GM12878 (cell line): ENCODE results near the gene MXRA8. TPM values are rescaled to one million over a fixed set of nuclear protein-coding genes. Genes with fewer than 3 reads are reported as not detected.
A peak's percentile ranks its signal among the peaks of the same experiment; 100 is the strongest.

ENCODE experiments used
- CBFB ChIP-seq: IDR thresholded peaks from 2 replicates; pipeline ENCODE4 v1.6.1; 2016; ENCODE audit warnings: antibody characterized with exemption, low read depth
- CBX5 ChIP-seq: sonication (generic); IDR thresholded peaks from 2 replicates; pipeline ENCODE4 v1.6.1; 2016; ENCODE audit warnings: low read depth, moderate library complexity, mild to moderate bottlenecking, inconsistent platforms
- CHD1 ChIP-seq: IDR thresholded peaks from 2 replicates; pipeline ENCODE4 v1.6.1; 2012; ENCODE audit warnings: low read depth, low read length, improper control_type of control experiment
- CHD2 ChIP-seq: IDR thresholded peaks from 2 replicates; pipeline ENCODE4 v1.6.1; 2011; ENCODE audit warnings: low read depth, low read length, improper control_type of control experiment, borderline replicate concordance
- EED ChIP-seq: sonication (generic); IDR thresholded peaks from 2 replicates; pipeline ENCODE4 v1.6.1; 2016; ENCODE audit warnings: antibody characterized with exemption, low read depth
- FOXK2 ChIP-seq: fragments of 450-650 bp; IDR thresholded peaks from 2 replicates; pipeline ENCODE4 v1.6.1; 2017; ENCODE audit warnings: mild to moderate bottlenecking, moderate library complexity
- HCFC1 ChIP-seq: fragments of 150-350 bp; IDR thresholded peaks from 2 replicates; pipeline ENCODE4 v1.6.1; 2014; ENCODE audit warnings: low read length
- JUNB ChIP-seq: IDR thresholded peaks from 2 replicates; pipeline ENCODE4 v1.6.1; 2016; ENCODE audit warnings: antibody characterized with exemption, mild to moderate bottlenecking
- MTA3 ChIP-seq: IDR thresholded peaks from 2 replicates; pipeline ENCODE4 v1.6.1; 2012; ENCODE audit warnings: low read length, inconsistent platforms, borderline replicate concordance
- NR2C1 ChIP-seq: fragments of 450-650 bp; IDR thresholded peaks from 2 replicates; pipeline ENCODE4 v1.6.1; 2017; ENCODE audit warnings: antibody characterized with exemption, mild to moderate bottlenecking, moderate library complexity
- NR2C2 ChIP-seq: IDR thresholded peaks from 2 replicates; pipeline ENCODE4 v1.6.1; 2011; ENCODE audit warnings: borderline replicate concordance, low read depth; ENCODE audit not compliant: control insufficient read depth, insufficient read length
- NRF1 ChIP-seq: conservative IDR thresholded peaks from 2 replicates; pipeline ENCODE4 v1.6.1; 2011; ENCODE audit warnings: mild to moderate bottlenecking, low read depth, low read length, improper control_type of control experiment
- PAX8 ChIP-seq: fragments of 450-650 bp; IDR thresholded peaks from 2 replicates; pipeline ENCODE4 v1.6.1; 2017; ENCODE audit warnings: mild to moderate bottlenecking, moderate library complexity
- POLR2AphosphoS2 ChIP-seq: IDR thresholded peaks from 2 replicates; pipeline ENCODE4 v1.6.1; 2011; ENCODE audit warnings: low read depth, mild to moderate bottlenecking, low read length, improper control_type of control experiment, moderate library complexity
- RAD21 ChIP-seq: IDR thresholded peaks from 2 replicates; pipeline ENCODE4 v1.6.1; 2011; ENCODE audit warnings: mild to moderate bottlenecking, low read depth, low read length, moderate library complexity; ENCODE audit not compliant: insufficient read depth
- SMARCA5 ChIP-seq: fragments of 450-650 bp; IDR thresholded peaks from 2 replicates; pipeline ENCODE4 v1.6.1; 2017; ENCODE audit warnings: mild to moderate bottlenecking
- SMC3 ChIP-seq: IDR thresholded peaks from 2 replicates; pipeline ENCODE4 v1.6.1; 2011; ENCODE audit warnings: low read length, improper control_type of control experiment, borderline replicate concordance
- SREBF2 ChIP-seq: IDR thresholded peaks from 2 replicates; pipeline ENCODE4 v1.6.1; 2012; ENCODE audit warnings: mild to moderate bottlenecking, low read length
- ZNF622 ChIP-seq: fragments of 450-650 bp; IDR thresholded peaks from 2 replicates; pipeline ENCODE4 v1.6.1; 2017; ENCODE audit warnings: mild to moderate bottlenecking, inconsistent platforms
- polyA plus RNA-seq, 11 experiments: library from polyadenylated mRNA; depleted of rRNA in 4 of 11; unstranded in 6 of 11; stranded (reverse) in 5 of 11; fragments of >200 nt; fragmentation: Nextera tagmentation in 4 of 11; fragmentation: Illumina TruSeq in 1 of 11; extraction: Ambion mirVana in 4 of 11; extraction: Trizol in 1 of 11; gene quantifications; 1 replicate in 1 of 11; 2 replicates in 10 of 11; pipeline versions ENCODE4 v1.2.1 to v1.2.3, GENCODE V29; 2011 to 2016; ENCODE audit warnings: inconsistent platforms in 2 of 11, missing spikeins in 2 of 11, low read depth in 1 of 11
- total RNA-seq, 4 experiments: library from RNA; depleted of rRNA in 3 of 4; stranded (reverse); fragments of >200 nt in 3 of 4; fragmentation: Illumina TruSeq in 1 of 4; extraction: Trizol in 1 of 4; gene quantifications; 2 replicates each; pipeline versions ENCODE4 v1.2.1 to v1.2.3, GENCODE V29; 2013 to 2021
- TF ChIP-seq, protein P1 (sequence below): fragments of 150-350 bp; IDR thresholded peaks from 2 replicates; pipeline ENCODE4 v1.6.1; 2016; ENCODE audit warnings: low read depth, low read length
- TF ChIP-seq, protein P2 (sequence below): fragments of 450-650 bp; IDR thresholded peaks from 2 replicates; pipeline ENCODE4 v1.6.1; 2016; ENCODE audit warnings: mild to moderate bottlenecking, moderate library complexity, borderline replicate concordance
- TF ChIP-seq, protein P3 (sequence below): IDR thresholded peaks from 2 replicates; pipeline ENCODE4 v1.6.1; 2011; ENCODE audit warnings: low read depth, mild to moderate bottlenecking, low read length, moderate library complexity, borderline replicate concordance; ENCODE audit errors: extremely low read depth

The MXRA8 gene
- total and polyA plus RNA-seq, 10 of the 15 experiments (the other 5 are each of a cell fraction or from before 2014, with no cell fraction given) = 0.11 to 0.54 (median 0.21) TPM; not detected in 6

DNA sequence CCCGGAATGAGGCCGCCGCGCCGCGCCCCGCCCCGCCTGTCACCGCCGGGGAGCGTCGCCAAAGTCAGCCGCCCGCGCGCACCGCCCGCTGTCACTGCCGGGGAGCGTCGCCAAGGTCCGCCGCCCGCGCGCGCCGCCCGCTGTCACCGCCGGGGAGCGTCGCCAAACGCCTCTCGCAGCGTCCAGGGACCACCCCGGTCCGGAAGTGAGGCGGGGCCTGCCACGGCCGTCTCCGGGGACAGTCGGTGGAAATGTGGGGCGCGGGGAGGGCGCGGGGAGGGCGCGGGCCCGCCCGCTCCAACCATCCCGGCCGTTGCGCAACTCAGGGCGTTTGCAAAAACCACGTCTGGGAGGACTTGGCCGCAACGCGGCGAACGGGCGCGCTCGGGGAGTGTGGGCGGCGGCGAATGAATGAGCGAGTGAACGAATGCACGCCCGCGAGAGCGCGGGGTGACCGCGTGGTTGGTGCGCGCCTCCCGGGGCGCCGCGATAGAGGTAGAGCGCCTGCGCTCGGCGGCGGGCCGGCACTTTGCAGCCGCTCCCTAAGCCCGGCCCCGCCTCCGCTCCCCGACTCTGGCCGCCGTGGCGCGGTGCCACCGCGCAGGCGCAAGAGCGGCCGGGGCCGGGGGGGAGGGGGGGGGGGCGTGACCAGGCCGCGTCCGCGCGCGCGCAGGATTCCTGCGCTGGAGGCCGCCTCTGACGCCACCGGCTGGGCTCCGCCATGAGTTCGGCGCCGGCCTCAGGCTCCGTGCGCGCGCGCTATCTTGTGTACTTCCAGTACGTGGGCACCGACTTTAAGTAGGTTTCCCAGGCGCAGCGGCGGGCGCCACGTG lies 50.2 kb downstream of the MXRA8 start, which contains the start of the genes ACAP3 and PUSL1 (continued):
- TF ChIP-seq SMARCA5 (no peak; the same call in 1 of the 2 replicates), FOXK2 (no peak), HCFC1 (no peak; the same call in 1 of the 2 replicates), RAD21 (no peak), CHD2 (no peak; the same call in 1 of the 2 replicates), SREBF2 (no peak), NR2C2 (no peak), EED (no peak), NR2C1 (no peak; the same call in 1 of the 2 replicates), CBFB (no peak), NRF1 (peak; percentile 49), JUNB (peak; percentile 89), MTA3 (no peak), SMC3 (no peak), CHD1 (no peak), CBX5 (no peak), ZNF622 (no peak), POLR2AphosphoS2 (0 out of 2 replicates have a peak, but pooled peaks have one; percentile 9), PAX8 (no peak)
- TF ChIP-seq, protein P1, sequence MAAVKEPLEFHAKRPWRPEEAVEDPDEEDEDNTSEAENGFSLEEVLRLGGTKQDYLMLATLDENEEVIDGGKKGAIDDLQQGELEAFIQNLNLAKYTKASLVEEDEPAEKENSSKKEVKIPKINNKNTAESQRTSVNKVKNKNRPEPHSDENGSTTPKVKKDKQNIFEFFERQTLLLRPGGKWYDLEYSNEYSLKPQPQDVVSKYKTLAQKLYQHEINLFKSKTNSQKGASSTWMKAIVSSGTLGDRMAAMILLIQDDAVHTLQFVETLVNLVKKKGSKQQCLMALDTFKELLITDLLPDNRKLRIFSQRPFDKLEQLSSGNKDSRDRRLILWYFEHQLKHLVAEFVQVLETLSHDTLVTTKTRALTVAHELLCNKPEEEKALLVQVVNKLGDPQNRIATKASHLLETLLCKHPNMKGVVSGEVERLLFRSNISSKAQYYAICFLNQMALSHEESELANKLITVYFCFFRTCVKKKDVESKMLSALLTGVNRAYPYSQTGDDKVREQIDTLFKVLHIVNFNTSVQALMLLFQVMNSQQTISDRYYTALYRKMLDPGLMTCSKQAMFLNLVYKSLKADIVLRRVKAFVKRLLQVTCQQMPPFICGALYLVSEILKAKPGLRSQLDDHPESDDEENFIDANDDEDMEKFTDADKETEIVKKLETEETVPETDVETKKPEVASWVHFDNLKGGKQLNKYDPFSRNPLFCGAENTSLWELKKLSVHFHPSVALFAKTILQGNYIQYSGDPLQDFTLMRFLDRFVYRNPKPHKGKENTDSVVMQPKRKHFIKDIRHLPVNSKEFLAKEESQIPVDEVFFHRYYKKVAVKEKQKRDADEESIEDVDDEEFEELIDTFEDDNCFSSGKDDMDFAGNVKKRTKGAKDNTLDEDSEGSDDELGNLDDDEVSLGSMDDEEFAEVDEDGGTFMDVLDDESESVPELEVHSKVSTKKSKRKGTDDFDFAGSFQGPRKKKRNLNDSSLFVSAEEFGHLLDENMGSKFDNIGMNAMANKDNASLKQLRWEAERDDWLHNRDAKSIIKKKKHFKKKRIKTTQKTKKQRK = no peak
- TF ChIP-seq, protein P2, sequence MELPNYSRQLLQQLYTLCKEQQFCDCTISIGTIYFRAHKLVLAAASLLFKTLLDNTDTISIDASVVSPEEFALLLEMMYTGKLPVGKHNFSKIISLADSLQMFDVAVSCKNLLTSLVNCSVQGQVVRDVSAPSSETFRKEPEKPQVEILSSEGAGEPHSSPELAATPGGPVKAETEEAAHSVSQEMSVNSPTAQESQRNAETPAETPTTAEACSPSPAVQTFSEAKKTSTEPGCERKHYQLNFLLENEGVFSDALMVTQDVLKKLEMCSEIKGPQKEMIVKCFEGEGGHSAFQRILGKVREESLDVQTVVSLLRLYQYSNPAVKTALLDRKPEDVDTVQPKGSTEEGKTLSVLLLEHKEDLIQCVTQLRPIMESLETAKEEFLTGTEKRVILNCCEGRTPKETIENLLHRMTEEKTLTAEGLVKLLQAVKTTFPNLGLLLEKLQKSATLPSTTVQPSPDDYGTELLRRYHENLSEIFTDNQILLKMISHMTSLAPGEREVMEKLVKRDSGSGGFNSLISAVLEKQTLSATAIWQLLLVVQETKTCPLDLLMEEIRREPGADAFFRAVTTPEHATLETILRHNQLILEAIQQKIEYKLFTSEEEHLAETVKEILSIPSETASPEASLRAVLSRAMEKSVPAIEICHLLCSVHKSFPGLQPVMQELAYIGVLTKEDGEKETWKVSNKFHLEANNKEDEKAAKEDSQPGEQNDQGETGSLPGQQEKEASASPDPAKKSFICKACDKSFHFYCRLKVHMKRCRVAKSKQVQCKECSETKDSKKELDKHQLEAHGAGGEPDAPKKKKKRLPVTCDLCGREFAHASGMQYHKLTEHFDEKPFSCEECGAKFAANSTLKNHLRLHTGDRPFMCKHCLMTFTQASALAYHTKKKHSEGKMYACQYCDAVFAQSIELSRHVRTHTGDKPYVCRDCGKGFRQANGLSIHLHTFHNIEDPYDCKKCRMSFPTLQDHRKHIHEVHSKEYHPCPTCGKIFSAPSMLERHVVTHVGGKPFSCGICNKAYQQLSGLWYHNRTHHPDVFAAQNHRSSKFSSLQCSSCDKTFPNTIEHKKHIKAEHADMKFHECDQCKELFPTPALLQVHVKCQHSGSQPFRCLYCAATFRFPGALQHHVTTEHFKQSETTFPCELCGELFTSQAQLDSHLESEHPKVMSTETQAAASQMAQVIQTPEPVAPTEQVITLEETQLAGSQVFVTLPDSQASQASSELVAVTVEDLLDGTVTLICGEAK = no peak
- TF ChIP-seq, protein P3, sequence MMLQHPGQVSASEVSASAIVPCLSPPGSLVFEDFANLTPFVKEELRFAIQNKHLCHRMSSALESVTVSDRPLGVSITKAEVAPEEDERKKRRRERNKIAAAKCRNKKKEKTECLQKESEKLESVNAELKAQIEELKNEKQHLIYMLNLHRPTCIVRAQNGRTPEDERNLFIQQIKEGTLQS = no peak
